T-cell (primary cell): ENCODE results near the gene VSTM4. TPM values are rescaled to one million over a fixed set of nuclear protein-coding genes. Genes with fewer than 3 reads are reported as not detected.

ENCODE experiments used
- ATAC-seq, 4 experiments: fragments of 200-7000 bp in 3 of 4; fragments of 150-1000 bp in 1 of 4; cut with Tn5 transposase; replicated peaks in 1 of 4; 1 replicate in 3 of 4; 2 replicates in 1 of 4; pipeline ENCODE4 v1.10.0; 2021; ENCODE audit warnings: moderate library complexity in 3 of 4, mild to moderate bottlenecking in 2 of 4, moderate number of reproducible peaks in 1 of 4
- CTCF ChIA-PET, 2 donors: fragments of 300-600 bp; sonication (Branson Sonifier 250); formaldehyde crosslinking; loops; one replicate each; lab custom pipeline; 2022; ENCODE audit warnings: antibody characterized with exemption in 2 of 2; lab: Charles Lee
- POLR2A ChIA-PET, 2 donors: fragments of 300-600 bp; sonication (Branson Sonifier 250); formaldehyde crosslinking; loops; one replicate each; lab custom pipeline; 2022; ENCODE audit warnings: antibody characterized with exemption in 2 of 2; lab: Charles Lee
- DNase-seq, 35 experiments: peaks; one replicate each; pipeline versions ENCODE4 v3.0.0 to v3.0.0-alpha.2; 2013 to 2023
- H3K27ac ChIP-seq: one replicate; pipeline ENCODE4 v1.5.1; 2013; ENCODE audit warnings: low read length
- H3K27me3 ChIP-seq, 2 experiments: replicated peaks in 1 of 2; 1 replicate in 1 of 2; 2 replicates in 1 of 2; pipeline versions ENCODE4 v1.6.1 to v1.7.0; 2013; ENCODE audit warnings: low read length in 1 of 2, mixed read lengths in 1 of 2; ENCODE audit not compliant: control insufficient read depth in 2 of 2, insufficient read depth in 2 of 2; ENCODE audit errors: extremely low read depth in 1 of 2
- H3K36me3 ChIP-seq, 2 donors: 1 replicate in 1 of 2; 2 replicates in 1 of 2; pipeline versions ENCODE4 v1.6.1 to v1.7.0; 2013; ENCODE audit warnings: low read length in 1 of 2; ENCODE audit not compliant: control insufficient read depth in 2 of 2, insufficient read depth in 1 of 2; ENCODE audit errors: extremely low read depth in 1 of 2
- H3K4me1 ChIP-seq, 2 experiments: 1 replicate in 1 of 2; 2 replicates in 1 of 2; pipeline versions ENCODE4 v1.6.1 to v1.7.0; 2013; ENCODE audit warnings: low read length in 2 of 2, mixed read lengths in 1 of 2; ENCODE audit not compliant: insufficient read depth in 2 of 2, control insufficient read depth in 1 of 2; ENCODE audit errors: extremely low read depth in 1 of 2
- H3K4me3 ChIP-seq, 2 donors: 1 replicate in 1 of 2; 2 replicates in 1 of 2; pipeline versions ENCODE4 v1.5.1 to v1.7.0; 2013; ENCODE audit warnings: mild to moderate bottlenecking in 2 of 2, low read length in 1 of 2, moderate library complexity in 1 of 2; ENCODE audit not compliant: control insufficient read depth in 1 of 2; ENCODE audit errors: extremely low read depth in 1 of 2
- H3K9me3 ChIP-seq: 2 replicates; pipeline ENCODE4 v1.7.0; 2013
- H3K27ac Mint-ChIP-seq, 2 donors: one replicate each; pipeline ENCODE4 v1.8.0; 2020 to 2021; ENCODE audit warnings: mild to moderate bottlenecking in 2 of 2, mixed read lengths in 2 of 2
- H3K27me3 Mint-ChIP-seq, 2 donors: one replicate each; pipeline ENCODE4 v1.8.0; 2021 to 2022; ENCODE audit warnings: mixed read lengths in 2 of 2
- H3K36me3 Mint-ChIP-seq: one replicate; pipeline ENCODE4 v1.8.0; 2021; ENCODE audit warnings: mixed read lengths
- H3K4me1 Mint-ChIP-seq, 3 donors: one replicate each; pipeline ENCODE4 v1.8.0; 2020 to 2022; ENCODE audit warnings: mixed read lengths in 3 of 3, mild to moderate bottlenecking in 1 of 3
- H3K4me3 Mint-ChIP-seq, 3 donors: one replicate each; pipeline ENCODE4 v1.8.0; 2020 to 2022; ENCODE audit warnings: mild to moderate bottlenecking in 3 of 3, mixed read lengths in 3 of 3, moderate library complexity in 3 of 3
- H3K9me3 Mint-ChIP-seq, 3 donors: one replicate each; pipeline ENCODE4 v1.8.0; 2020 to 2022; ENCODE audit warnings: mixed read lengths in 3 of 3
- WGBS: methylation state at CpG from one replicate; pipeline ENCODE4 v1.1.5; 2013; ENCODE audit warnings: missing lambda C conversion rate; ENCODE audit not compliant: insufficient coverage; 5-methylcytosine and 5-hydroxymethylcytosine counted together
- total RNA-seq, 35 experiments: library from RNA in 6 of 35; stranded (reverse) in 6 of 35; fragments of 120-200 nt in 1 of 35; gene quantifications; one replicate each; pipeline versions ENCODE4 v1.2.1 to v1.2.4 and lab custom pipeline; 2013 to 2026

The VSTM4 gene
- total RNA-seq, 5 donors from 2014 or later (not counting 1 experiment from before 2014, with no cell fraction given): 0.09 to 0.19 (median 0.10) TPM; not detected in 2

GRCh38 chr10:49106451-49106850 is 8.9 kb downstream of the VSTM4 start:
- no peaks in the 10 kb centered on the region for H3K9me3 Mint-ChIP-seq
- no peak for ATAC-seq
- H3K27ac Mint-ChIP-seq: no peak overlapping the region
- POLR2A ChIA-PET: no interaction called here
- H3K27me3 Mint-ChIP-seq: peaks cover 7 to 22% of the 10 kb centered on the region in 2 donors
- H3K36me3 Mint-ChIP-seq: no peaks in the 10 kb centered on the region
- Histone ChIP-seq H3K36me3 (no peaks in the 10 kb centered on the region), H3K4me1 (no peaks in the 10 kb centered on the region), H3K27me3 (peaks cover 0 to 24% of the 10 kb centered on the region in 2 experiments), H3K27ac (no peak overlapping the region), H3K9me3 (no peaks in the 10 kb centered on the region), H3K4me3 (no peak overlapping the region)
- DNase-seq: no peak
- H3K4me1 Mint-ChIP-seq: no peaks in the 10 kb centered on the region
- WGBS: 96% methylated on average over 7 of the region's 7 CpGs
- no peak overlapping the region for H3K4me3 Mint-ChIP-seq
- CTCF ChIA-PET: no interaction called here

- ChIA-PET POLR2A (no interaction called here), CTCF (no interaction called here)
- H3K36me3 Mint-ChIP-seq: no peaks in the 10 kb centered on the region
- H3K27ac Mint-ChIP-seq: no peak overlapping the region
- WGBS: 78% methylated on average over 4 of the region's 4 CpGs
- no peak overlapping the region for H3K4me3 Mint-ChIP-seq
- Histone ChIP-seq H3K36me3 (no peaks in the 10 kb centered on the region), H3K27ac (no peak overlapping the region), H3K4me3 (no peak overlapping the region), H3K4me1 (no peaks in the 10 kb centered on the region), H3K27me3 (peaks cover 0 to 16% of the 10 kb centered on the region in 2 experiments), H3K9me3 (no peaks in the 10 kb centered on the region)
- H3K4me1 Mint-ChIP-seq: no peaks in the 10 kb centered on the region
- ATAC-seq (no peak), DNase-seq (no peak)
- peaks cover 7 to 22% of the 10 kb centered on the region in 2 donors for H3K27me3 Mint-ChIP-seq
- H3K9me3 Mint-ChIP-seq: no peaks in the 10 kb centered on the region
These were observed 10.2 kb downstream of the VSTM4 start for GRCh38 chr10:49105076-49105475.

- H3K9me3 Mint-ChIP-seq: no peaks in the 10 kb centered on the region
- ATAC-seq (no peak), DNase-seq (no peak)
- Histone ChIP-seq H3K9me3 (no peaks in the 10 kb centered on the region), H3K36me3 (no peaks in the 10 kb centered on the region), H3K27ac (no peak overlapping the region), H3K27me3 (peaks cover 0 to 11% of the 10 kb centered on the region in 2 experiments), H3K4me3 (no peak overlapping the region), H3K4me1 (no peaks in the 10 kb centered on the region)
- H3K27ac Mint-ChIP-seq: no peak overlapping the region
- H3K4me3 Mint-ChIP-seq: no peak overlapping the region
- no peaks in the 10 kb centered on the region for H3K4me1 Mint-ChIP-seq
- peaks cover 3 to 14% of the 10 kb centered on the region in 2 donors for H3K27me3 Mint-ChIP-seq
- ChIA-PET CTCF (no interaction called here), POLR2A (no interaction called here)
- WGBS: 82% methylated on average over 5 of the region's 5 CpGs
- no peaks in the 10 kb centered on the region for H3K36me3 Mint-ChIP-seq
These were observed 11.0 kb downstream of the VSTM4 start for GRCh38 chr10:49104323-49104722.

GRCh38 chr10:49103761-49104160 is 11.6 kb downstream of the VSTM4 start:
- Mint-ChIP-seq H3K4me1 (no peaks in the 10 kb centered on the region), H3K27me3 (peaks cover 3 to 16% of the 10 kb centered on the region in 2 donors), H3K27ac (no peak overlapping the region), H3K4me3 (no peak overlapping the region), H3K36me3 (no peaks in the 10 kb centered on the region), H3K9me3 (no peaks in the 10 kb centered on the region)
- Histone ChIP-seq H3K4me3 (no peak overlapping the region), H3K9me3 (no peaks in the 10 kb centered on the region), H3K4me1 (no peaks in the 10 kb centered on the region), H3K36me3 (no peaks in the 10 kb centered on the region), H3K27me3 (peaks cover 0 to 6% of the 10 kb centered on the region in 2 experiments), H3K27ac (no peak overlapping the region)
- POLR2A ChIA-PET: no interaction called here
- DNase-seq (no peak), ATAC-seq (no peak)
- CTCF ChIA-PET: no interaction called here
- WGBS: no CpG with 5 or more reads among the region's 4 CpGs

- Mint-ChIP-seq H3K9me3 (no peaks in the 10 kb centered on the region), H3K27ac (no peak overlapping the region), H3K4me1 (no peaks in the 10 kb centered on the region), H3K4me3 (no peak overlapping the region), H3K27me3 (peaks cover 9 to 10% of the 10 kb centered on the region in 2 donors), H3K36me3 (no peaks in the 10 kb centered on the region)
- H3K36me3 ChIP-seq: no peaks in the 10 kb centered on the region
- ChIA-PET CTCF (no interaction called here), POLR2A (no interaction called here)
- 83% methylated on average over 7 of the region's 8 CpGs for WGBS
- H3K9me3 ChIP-seq: no peaks in the 10 kb centered on the region
- H3K4me1 ChIP-seq: no peaks in the 10 kb centered on the region
- H3K27me3 ChIP-seq: no peaks in the 10 kb centered on the region
- no peak overlapping the region for H3K4me3 ChIP-seq
- ATAC-seq (no peak), DNase-seq (no peak)
- H3K27ac ChIP-seq: no peak overlapping the region
These were observed 16.3 kb downstream of the VSTM4 start for GRCh38 chr10:49099046-49099445.

- ATAC-seq: no peak
- H3K27me3 Mint-ChIP-seq: peaks cover 9 to 12% of the 10 kb centered on the region in 2 donors
- Histone ChIP-seq H3K27me3 (peaks cover 0 to 4% of the 10 kb centered on the region in 2 experiments), H3K27ac (no peak overlapping the region), H3K9me3 (no peaks in the 10 kb centered on the region), H3K36me3 (no peaks in the 10 kb centered on the region), H3K4me1 (no peaks in the 10 kb centered on the region), H3K4me3 (no peak overlapping the region)
- ChIA-PET CTCF (no interaction called here), POLR2A (no interaction called here)
- H3K4me3 Mint-ChIP-seq: no peak overlapping the region
- WGBS: 90% methylated on average over 7 of the region's 8 CpGs
- DNase-seq: no peak
- H3K36me3 Mint-ChIP-seq: no peaks in the 10 kb centered on the region
- no peaks in the 10 kb centered on the region for H3K9me3 Mint-ChIP-seq
- H3K4me1 Mint-ChIP-seq: no peaks in the 10 kb centered on the region
- H3K27ac Mint-ChIP-seq: no peak overlapping the region
These were observed 18.4 kb downstream of the VSTM4 start for GRCh38 chr10:49096890-49097445.

GRCh38 chr10:49094646-49095045 is 20.7 kb downstream of the VSTM4 start:
- no peaks in the 10 kb centered on the region for H3K4me1 ChIP-seq
- H3K9me3 ChIP-seq: no peaks in the 10 kb centered on the region
- Mint-ChIP-seq H3K4me1 (no peaks in the 10 kb centered on the region), H3K4me3 (no peak overlapping the region), H3K27me3 (peaks cover 14% of the 10 kb centered on the region in 2 donors), H3K36me3 (no peaks in the 10 kb centered on the region), H3K9me3 (no peaks in the 10 kb centered on the region), H3K27ac (no peak overlapping the region)
- peaks cover 0 to 9% of the 10 kb centered on the region in 2 experiments for H3K27me3 ChIP-seq
- DNase-seq: no peak
- no peaks in the 10 kb centered on the region for H3K36me3 ChIP-seq
- no peak overlapping the region for H3K27ac ChIP-seq
- no peak for ATAC-seq
- WGBS: 85% methylated on average over 4 of the region's 4 CpGs
- no peak overlapping the region for H3K4me3 ChIP-seq
- POLR2A ChIA-PET: no interaction called here
- CTCF ChIA-PET: no interaction called here
